Gastroesophageal sphincter (tissue), 3 donors: ENCODE measurements around the gene TTYH3.

Source experiments
- POLR2A ChIP-seq, 2 donors: fragments of 450-650 bp; IDR thresholded peaks; one replicate each; pipeline ENCODE4 v1.6.1; 2017; ENCODE audit warnings: antibody characterized with exemption in 2 of 2, mild to moderate bottlenecking in 2 of 2, moderate library complexity in 1 of 2
- TF ChIP-seq, protein P1 (sequence below), 4 experiments: fragments of 200-600 bp in 2 of 4; fragments of 450-650 bp in 2 of 4; sonication (generic) in 1 of 4; IDR thresholded peaks; one replicate each; pipeline ENCODE4 v1.5.1; 2017 to 2019; ENCODE audit warnings: antibody characterized with exemption in 4 of 4, mild to moderate bottlenecking in 2 of 4, moderate library complexity in 2 of 4

- TF ChIP-seq, protein P1, sequence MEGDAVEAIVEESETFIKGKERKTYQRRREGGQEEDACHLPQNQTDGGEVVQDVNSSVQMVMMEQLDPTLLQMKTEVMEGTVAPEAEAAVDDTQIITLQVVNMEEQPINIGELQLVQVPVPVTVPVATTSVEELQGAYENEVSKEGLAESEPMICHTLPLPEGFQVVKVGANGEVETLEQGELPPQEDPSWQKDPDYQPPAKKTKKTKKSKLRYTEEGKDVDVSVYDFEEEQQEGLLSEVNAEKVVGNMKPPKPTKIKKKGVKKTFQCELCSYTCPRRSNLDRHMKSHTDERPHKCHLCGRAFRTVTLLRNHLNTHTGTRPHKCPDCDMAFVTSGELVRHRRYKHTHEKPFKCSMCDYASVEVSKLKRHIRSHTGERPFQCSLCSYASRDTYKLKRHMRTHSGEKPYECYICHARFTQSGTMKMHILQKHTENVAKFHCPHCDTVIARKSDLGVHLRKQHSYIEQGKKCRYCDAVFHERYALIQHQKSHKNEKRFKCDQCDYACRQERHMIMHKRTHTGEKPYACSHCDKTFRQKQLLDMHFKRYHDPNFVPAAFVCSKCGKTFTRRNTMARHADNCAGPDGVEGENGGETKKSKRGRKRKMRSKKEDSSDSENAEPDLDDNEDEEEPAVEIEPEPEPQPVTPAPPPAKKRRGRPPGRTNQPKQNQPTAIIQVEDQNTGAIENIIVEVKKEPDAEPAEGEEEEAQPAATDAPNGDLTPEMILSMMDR (IDR thresholded peaks at IDR 0.05) = no peak
- TF ChIP-seq POLR2A (IDR thresholded peaks at IDR 0.05) = no peak
Measured at GRCh38 chr7:2601065-2601464, 30.7 kb upstream of the TTYH3 start.
